NCI-H510A (cell line): Measurements from ENCODE around the gene VMO1.

Source experiments
- DNase-seq: peaks from one replicate; lab custom pipeline; 2025; lab: John Stamatoyannopoulos, UW

VMO1 gene

GRCh38 chr17:4764595-4764994, 21.6 kb downstream of the VMO1 start:
- DNase-seq: no peak

- DNase-seq: no peak
Observed at GRCh38 chr17:4759776-4760236, 26.4 kb downstream of the VMO1 start.

- DNase-seq: no peak
Observed at GRCh38 chr17:4753392-4753791, 32.8 kb downstream of the VMO1 start.

- no peak for DNase-seq
Observed at GRCh38 chr17:4751932-4752331, 34.2 kb downstream of the VMO1 start.

GRCh38 chr17:4750606-4751005, 35.6 kb downstream of the VMO1 start:
- no peak for DNase-seq

GRCh38 chr17:4748686-4749085, 37.5 kb downstream of the VMO1 start:
- DNase-seq: no peak

- no peak for DNase-seq
Observed at GRCh38 chr17:4747847-4748246, 38.3 kb downstream of the VMO1 start.

GRCh38 chr17:4744999-4745969, 40.9 kb downstream of the VMO1 start:
- DNase-seq: no peak

GRCh38 chr17:4743898-4744297, 42.3 kb downstream of the VMO1 start:
- no peak for DNase-seq

- no peak for DNase-seq
Observed at GRCh38 chr17:4743216-4743615, 42.9 kb downstream of the VMO1 start.

- no peak for DNase-seq
Observed at GRCh38 chr17:4742629-4743028, 43.5 kb downstream of the VMO1 start.

- DNase-seq: no peak
Observed at GRCh38 chr17:4742133-4742532, 44.0 kb downstream of the VMO1 start.

- no peak for DNase-seq
Observed at GRCh38 chr17:4741544-4741943, 44.6 kb downstream of the VMO1 start.

- no peak for DNase-seq
Observed at GRCh38 chr17:4740584-4740983, 45.6 kb downstream of the VMO1 start.

GRCh38 chr17:4740025-4740351, 46.2 kb downstream of the VMO1 start:
- no peak for DNase-seq

GRCh38 chr17:4739122-4740024, 46.8 kb downstream of the VMO1 start, which contains the start of the genes CXCL16 and ZMYND15:
Gene CXCL16 (minus strand): TSS chr17:4739928. CDS start chr17:4739339, 589 bp downstream.
Gene ZMYND15 (plus strand): TSS chr17:4739833. CDS start chr17:4740549, 716 bp downstream.
- peak; percentile 14 for DNase-seq

GRCh38 chr17:4738136-4739121, 47.7 kb downstream of the VMO1 start:
- DNase-seq: no peak

GRCh38 chr17:4735876-4736651, 50.1 kb downstream of the VMO1 start:
- no peak for DNase-seq
